Activated naive CD8-positive, alpha-beta T cell treated with anti-CD3 and anti-CD28 coated beads for 36 hours (primary cell): ENCODE results near the gene TTL. TPM values are rescaled to one million over a fixed set of nuclear protein-coding genes. Genes with fewer than 3 reads are reported as not detected.
A peak's percentile ranks its signal among the peaks of the same experiment; 100 is the strongest.

ENCODE experiments used
- DNase-seq: peaks from one replicate; pipeline ENCODE4 v3.0.0; 2021
- H3K27ac Mint-ChIP-seq: one replicate; pipeline ENCODE4 v1.8.0; 2022; ENCODE audit warnings: mild to moderate bottlenecking, moderate library complexity, mixed read lengths
- H3K27me3 Mint-ChIP-seq: one replicate; pipeline ENCODE4 v1.8.0; 2022; ENCODE audit warnings: mild to moderate bottlenecking, mixed read lengths
- H3K36me3 Mint-ChIP-seq: one replicate; pipeline ENCODE4 v1.8.0; 2021; ENCODE audit warnings: mild to moderate bottlenecking, mixed read lengths
- H3K4me1 Mint-ChIP-seq: one replicate; pipeline ENCODE4 v1.8.0; 2021; ENCODE audit warnings: mixed read lengths
- H3K4me3 Mint-ChIP-seq: one replicate; pipeline ENCODE4 v1.8.0; 2022; ENCODE audit warnings: mild to moderate bottlenecking, moderate library complexity, mixed read lengths
- H3K9me3 Mint-ChIP-seq: one replicate; pipeline ENCODE4 v1.8.0; 2022; ENCODE audit warnings: mixed read lengths
- total RNA-seq, 2 experiments: library from RNA; stranded (reverse); gene quantifications; one replicate each; pipeline ENCODE4 v1.2.3, GENCODE V29; 2021

Gene TTL
- total RNA-seq, 2 experiments from 2014 or later: 32.8 to 33.9 TPM

GRCh38 chr2:112579241-112579640, 97.3 kb downstream of the TTL start:
- no peaks in the 10 kb centered on the region for H3K9me3 Mint-ChIP-seq
- H3K36me3 Mint-ChIP-seq: peaks cover 18% of the 10 kb centered on the region
- peaks cover 8% of the 10 kb centered on the region for H3K4me1 Mint-ChIP-seq
- no peak for DNase-seq
- H3K4me3 Mint-ChIP-seq: no peak overlapping the region
- no peak overlapping the region for H3K27ac Mint-ChIP-seq
- H3K27me3 Mint-ChIP-seq: no peaks in the 10 kb centered on the region

DNA sequence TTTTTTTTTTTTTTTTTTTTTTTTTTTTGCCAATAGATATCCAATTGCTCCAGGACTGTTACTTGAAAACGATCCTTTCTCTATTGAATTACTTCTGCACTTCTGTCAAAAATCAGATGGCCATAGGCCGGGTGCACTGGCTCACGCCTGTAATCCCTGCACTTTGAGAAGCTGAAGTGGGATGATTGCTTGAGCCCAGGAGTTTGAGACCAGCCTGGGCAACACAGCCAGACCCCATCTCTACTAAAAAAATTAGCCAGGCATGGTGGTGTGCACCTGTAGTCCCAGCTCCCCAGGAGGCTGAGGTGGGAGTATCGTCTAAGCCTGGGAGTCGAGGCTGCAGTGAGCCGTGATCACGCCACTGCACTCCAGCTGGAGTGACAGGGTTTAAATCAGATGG, 98.1 kb downstream of the TTL start:
- Mint-ChIP-seq H3K9me3 (no peaks in the 10 kb centered on the region), H3K4me1 (peaks cover 11% of the 10 kb centered on the region), H3K27ac (no peak overlapping the region), H3K4me3 (no peak overlapping the region), H3K36me3 (peaks cover 17% of the 10 kb centered on the region), H3K27me3 (no peaks in the 10 kb centered on the region)
- no peak for DNase-seq

- Mint-ChIP-seq H3K9me3 (no peaks in the 10 kb centered on the region), H3K27ac (no peak overlapping the region), H3K4me3 (no peak overlapping the region), H3K36me3 (peaks cover 13% of the 10 kb centered on the region), H3K27me3 (no peaks in the 10 kb centered on the region), H3K4me1 (peaks cover 22% of the 10 kb centered on the region)
- peak; percentile 22 for DNase-seq
These were observed 100.4 kb downstream of the TTL start for GRCh38 chr2:112582314-112582746.

- peaks cover 22% of the 10 kb centered on the region for H3K4me1 Mint-ChIP-seq
- peak overlapping the region; percentile 91 for H3K4me3 Mint-ChIP-seq
- no peaks in the 10 kb centered on the region for H3K27me3 Mint-ChIP-seq
- H3K27ac Mint-ChIP-seq: peak overlapping the region; percentile 97
- H3K9me3 Mint-ChIP-seq: no peaks in the 10 kb centered on the region
- no peak for DNase-seq
- peaks cover 17% of the 10 kb centered on the region for H3K36me3 Mint-ChIP-seq
These were observed 101.7 kb downstream of the TTL start for GRCh38 chr2:112583497-112584133.

- H3K9me3 Mint-ChIP-seq: no peaks in the 10 kb centered on the region
- peak; percentile 93 for DNase-seq
- H3K27ac Mint-ChIP-seq: peak within 1 kb of the TSS; percentile 97
- H3K4me1 Mint-ChIP-seq: peaks cover 22% of the 10 kb centered on the region
- peak within 1 kb of the TSS; percentile 91 for H3K4me3 Mint-ChIP-seq
- H3K27me3 Mint-ChIP-seq: no peaks in the 10 kb centered on the region
- H3K36me3 Mint-ChIP-seq: peaks cover 17% of the 10 kb centered on the region
These were observed 102.4 kb downstream of the TTL start, which contains the start of gene CHCHD5 for GRCh38 chr2:112584134-112584890. Gene CHCHD5 (plus strand): TSS chr2:112584609. CDS start chr2:112584648, 39 bp downstream.

GRCh38 chr2:112584891-112585250, 102.9 kb downstream of the TTL start:
- H3K27me3 Mint-ChIP-seq: no peaks in the 10 kb centered on the region
- H3K9me3 Mint-ChIP-seq: no peaks in the 10 kb centered on the region
- DNase-seq: no peak
- H3K36me3 Mint-ChIP-seq: peaks cover 17% of the 10 kb centered on the region
- H3K27ac Mint-ChIP-seq: peak overlapping the region; percentile 97
- H3K4me3 Mint-ChIP-seq: peak overlapping the region; percentile 91
- H3K4me1 Mint-ChIP-seq: peaks cover 22% of the 10 kb centered on the region

DNA sequence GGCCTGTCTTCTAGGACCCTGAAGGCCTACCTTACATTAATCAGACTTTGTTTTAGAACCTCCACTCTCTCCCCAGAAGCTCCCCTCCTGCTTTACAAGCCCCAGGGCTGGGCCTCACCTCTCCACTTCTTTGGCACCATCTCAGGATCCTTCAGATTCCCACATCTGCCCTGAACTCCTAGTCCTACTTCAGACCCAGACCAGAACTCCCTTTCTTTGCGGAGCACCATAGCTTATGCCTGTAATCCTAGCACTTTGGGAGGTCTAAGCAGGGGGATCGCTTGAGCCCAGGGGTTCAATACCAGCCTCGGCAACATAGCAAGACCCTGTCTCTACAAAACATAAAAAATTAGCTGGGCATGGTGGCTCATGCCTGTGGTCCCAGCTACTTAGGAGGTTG, 103.4 kb downstream of the TTL start:
- DNase-seq: no peak
- H3K27ac Mint-ChIP-seq: peak overlapping the region; percentile 97
- peaks cover 22% of the 10 kb centered on the region for H3K4me1 Mint-ChIP-seq

GRCh38 chr2:112585873-112586464, 104.0 kb downstream of the TTL start:
- Mint-ChIP-seq H3K27ac (no peak overlapping the region), H3K36me3 (peaks cover 17% of the 10 kb centered on the region), H3K4me1 (peaks cover 22% of the 10 kb centered on the region), H3K27me3 (no peaks in the 10 kb centered on the region), H3K4me3 (peak overlapping the region; percentile 12), H3K9me3 (no peaks in the 10 kb centered on the region)
- DNase-seq: no peak

More for the DNA sequence above, 103.4 kb downstream of the TTL start:
- Mint-ChIP-seq H3K36me3 (peaks cover 17% of the 10 kb centered on the region), H3K4me3 (peak overlapping the region; percentile 91), H3K27me3 (no peaks in the 10 kb centered on the region), H3K9me3 (no peaks in the 10 kb centered on the region)

DNA sequence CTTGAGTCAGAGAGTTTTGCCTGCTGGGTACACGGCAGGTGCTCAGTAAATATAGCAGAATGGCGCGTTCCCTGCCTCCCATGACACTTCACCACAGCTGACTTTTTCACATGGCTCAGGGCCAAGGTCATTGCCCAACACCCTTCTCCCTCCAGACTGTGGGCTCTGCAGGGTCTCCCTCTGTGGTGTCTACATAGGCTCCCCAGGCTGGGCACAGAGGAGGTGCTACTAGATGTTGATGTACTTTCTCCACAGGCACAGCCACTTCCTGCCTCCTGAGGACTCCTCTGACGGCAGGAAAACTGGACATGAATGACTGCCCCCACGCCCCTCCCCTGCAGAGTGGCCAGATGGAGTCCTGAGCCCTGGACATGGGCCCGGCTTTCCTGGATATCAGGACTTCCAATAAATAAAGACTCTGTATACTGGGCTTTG, 106.7 kb downstream of the TTL start:
- Mint-ChIP-seq H3K9me3 (no peaks in the 10 kb centered on the region), H3K27me3 (no peaks in the 10 kb centered on the region), H3K27ac (no peak overlapping the region), H3K4me3 (no peak overlapping the region), H3K4me1 (peaks cover 14% of the 10 kb centered on the region), H3K36me3 (peaks cover 19% of the 10 kb centered on the region)
- no peak for DNase-seq

Other genes starting within 250 kb of the TTL start
- gene ZC3H8, start 227.1 kb upstream of the TTL start, total RNA-seq: 10 to 100 TPM; 23.7 to 26.8 TPM
- 1 to 10 TPM; 7.6 to 7.7 TPM for gene ZC3H6, start 206.6 kb upstream of the TTL start, total RNA-seq
- 10 to 100 TPM; 14.3 to 14.9 TPM for gene RGPD8, start 48.5 kb upstream of the TTL start, total RNA-seq
- 10 to 100 TPM; 71.2 to 80.8 TPM for gene POLR1B, start 60.3 kb downstream of the TTL start, total RNA-seq
- 10 to 100 TPM; 34.9 to 40.5 TPM for gene CHCHD5, start 102.5 kb downstream of the TTL start, total RNA-seq
- gene SLC20A1, start 163.8 kb downstream of the TTL start, total RNA-seq: 10 to 100 TPM; 81.8 to 84.6 TPM
- gene NT5DC4, start 238.9 kb downstream of the TTL start, total RNA-seq: not detected